ENCODE results near the gene CRABP2. TPM values are rescaled to one million over a fixed set of nuclear protein-coding genes. Genes with fewer than 3 reads are reported as not detected.

CRABP2 gene
- total and polyA plus RNA-seq, 10 of the 15 experiments (the other 5 are each of a cell fraction or from before 2014, with no cell fraction given), result 0.21 to 1.3 (median 0.41) TPM

DNA sequence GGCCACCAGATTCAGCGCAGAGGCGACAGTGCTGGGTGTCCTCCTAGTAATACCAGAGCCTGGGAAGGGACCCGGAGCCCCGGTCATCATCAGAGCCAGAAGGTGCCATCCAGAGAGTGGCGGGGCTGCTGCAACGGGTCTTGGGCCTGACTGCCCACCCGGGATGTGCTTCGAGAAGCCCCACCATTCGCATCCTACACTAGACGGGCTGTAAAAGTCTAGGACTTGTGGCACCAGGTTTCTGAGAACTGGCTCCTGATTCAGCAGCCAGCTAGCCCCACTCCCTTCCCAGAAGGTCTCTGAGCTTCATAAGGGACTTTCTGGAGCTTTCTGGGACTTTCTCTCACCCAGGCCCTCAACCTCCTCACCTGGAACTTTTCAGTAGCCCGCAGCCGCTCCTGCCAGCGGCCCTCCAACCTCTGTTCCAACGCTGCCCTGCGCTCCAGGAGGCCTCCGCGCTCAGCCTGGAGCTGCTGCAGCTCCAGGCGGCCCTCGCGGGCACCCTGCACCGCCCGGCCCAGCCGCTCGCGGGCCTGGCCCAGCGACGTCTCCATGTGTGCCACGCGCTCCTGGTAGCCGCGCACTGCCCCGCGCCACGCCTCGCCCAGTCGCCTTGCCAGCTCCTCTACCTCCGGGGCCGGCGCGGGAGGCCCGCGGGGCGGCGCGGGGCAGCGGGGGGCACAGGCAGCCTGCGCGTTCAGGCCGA, 29.1 kb downstream of the CRABP2 start:
- no peak overlapping the region for H3K4me2 ChIP-seq (ENCODE audit: control insufficient read depth, insufficient read depth)
- no TSS peak for BruUV-seq (replicated peaks)
- no peaks in the 10 kb centered on the region for H3K9me3 ChIP-seq (replicated peaks; ENCODE audit: control insufficient read depth, insufficient read depth, low read length)
- no peaks in the 10 kb centered on the region for H4K20me1 ChIP-seq (ENCODE audit: control insufficient read depth, insufficient read depth)
- WGBS (ENCODE audit: insufficient coverage, insufficient replicate concordance, low lambda C conversion rate, missing lambda C conversion rate), result 51% methylated on average over 47 of the region's 49 CpGs
- no peak overlapping the region for H2AFZ ChIP-seq (ENCODE audit: control insufficient read depth, low read depth, low read length)
- no peak overlapping the region for H3K4me3 ChIP-seq
- CTCF ChIA-PET, result interaction anchor here (0.6 to 12.9 kb wide), 8 partner anchors 11 to 221 kb away, joined by 3 to 192 read pairs (median 4); no protein-coding TSS in a partner anchor
- peaks cover 9% of the 10 kb centered on the region for H3K4me1 ChIP-seq (ENCODE audit: control insufficient read depth, insufficient read depth, low read length)
- TF ChIP-seq, protein P1, sequence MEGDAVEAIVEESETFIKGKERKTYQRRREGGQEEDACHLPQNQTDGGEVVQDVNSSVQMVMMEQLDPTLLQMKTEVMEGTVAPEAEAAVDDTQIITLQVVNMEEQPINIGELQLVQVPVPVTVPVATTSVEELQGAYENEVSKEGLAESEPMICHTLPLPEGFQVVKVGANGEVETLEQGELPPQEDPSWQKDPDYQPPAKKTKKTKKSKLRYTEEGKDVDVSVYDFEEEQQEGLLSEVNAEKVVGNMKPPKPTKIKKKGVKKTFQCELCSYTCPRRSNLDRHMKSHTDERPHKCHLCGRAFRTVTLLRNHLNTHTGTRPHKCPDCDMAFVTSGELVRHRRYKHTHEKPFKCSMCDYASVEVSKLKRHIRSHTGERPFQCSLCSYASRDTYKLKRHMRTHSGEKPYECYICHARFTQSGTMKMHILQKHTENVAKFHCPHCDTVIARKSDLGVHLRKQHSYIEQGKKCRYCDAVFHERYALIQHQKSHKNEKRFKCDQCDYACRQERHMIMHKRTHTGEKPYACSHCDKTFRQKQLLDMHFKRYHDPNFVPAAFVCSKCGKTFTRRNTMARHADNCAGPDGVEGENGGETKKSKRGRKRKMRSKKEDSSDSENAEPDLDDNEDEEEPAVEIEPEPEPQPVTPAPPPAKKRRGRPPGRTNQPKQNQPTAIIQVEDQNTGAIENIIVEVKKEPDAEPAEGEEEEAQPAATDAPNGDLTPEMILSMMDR (IDR thresholded peaks at IDR 0.05 in 2 of 3, conservative IDR thresholded peaks at IDR 0.05 in 1 of 3; ENCODE audit: control insufficient read depth in 2 of 3, extremely low read depth in 1 of 3, insufficient read depth in 1 of 3, low read depth in 3 of 3, low read length in 3 of 3), result no peak
- peak; percentile 70 for TF ChIP-seq HDAC6 (IDR thresholded peaks at IDR 0.05; ENCODE audit: unreplicated experiment)
- intact Hi-C loops (cut with micrococcal nuclease; ENCODE audit: unreplicated experiment) (no loop called here), in situ Hi-C loops (cut with MboI) (no loop called here)
- H3K79me2 ChIP-seq (ENCODE audit: control insufficient read depth, insufficient read depth, low read length), result no peaks in the 10 kb centered on the region
- no peaks in the 10 kb centered on the region for H3K36me3 ChIP-seq (ENCODE audit: control insufficient read depth in 2 of 2, insufficient read depth in 2 of 2, low read length in 1 of 2)
- RAD21 ChIA-PET (ENCODE audit: unreplicated experiment), result interaction anchor here (0.7 to 5.8 kb wide), 6 partner anchors 11 to 89 kb away, joined by 3 to 58 read pairs (median 4); no protein-coding TSS in a partner anchor
- DNase-seq (ENCODE audit: low read depth, low spot score), result no peak
- peaks cover 16 to 21% of the 10 kb centered on the region in 2 experiments for H3K27me3 ChIP-seq (replicated peaks in 1 of 2; ENCODE audit: control insufficient read depth in 2 of 2, insufficient read depth in 2 of 2, low read length in 1 of 2)
- H3K27ac ChIP-seq (ENCODE audit: control insufficient read depth, insufficient read depth), result no peak overlapping the region
- no peak overlapping the region for H3K9ac ChIP-seq (ENCODE audit: control insufficient read depth, insufficient read depth, low read length)
- no peak for FAIRE-seq
- no peak for ATAC-seq
- POLR2A ChIA-PET, result interaction anchor here (0.7 to 1.4 kb wide), 2 partner anchors 15 to 17 kb away, joined by 3 to 4 read pairs; no protein-coding TSS in a partner anchor
- SMC1A ChIA-PET (ENCODE audit: uncharacterized antibody, unreplicated experiment), result interaction anchor here (1.2 to 4.0 kb wide), 3 partner anchors 14 to 50 kb away, joined by 3 to 33 read pairs (median 3); no protein-coding TSS in a partner anchor

All from GM12878 (cell line).